GM21447 (cell line): ENCODE data around the gene PMM1.
"Not testable (repeated sequence)": the region's sequence is repeated elsewhere in the genome, so short reads cannot be mapped to it uniquely, and the experiment has no call there.

Experiments
- ATAC-seq: cut with Tn5 transposase; IDR thresholded peaks from one replicate; pipeline ENCODE4 v1.9.1; 2021; ENCODE audit not compliant: unreplicated experiment

Gene PMM1

DNA sequence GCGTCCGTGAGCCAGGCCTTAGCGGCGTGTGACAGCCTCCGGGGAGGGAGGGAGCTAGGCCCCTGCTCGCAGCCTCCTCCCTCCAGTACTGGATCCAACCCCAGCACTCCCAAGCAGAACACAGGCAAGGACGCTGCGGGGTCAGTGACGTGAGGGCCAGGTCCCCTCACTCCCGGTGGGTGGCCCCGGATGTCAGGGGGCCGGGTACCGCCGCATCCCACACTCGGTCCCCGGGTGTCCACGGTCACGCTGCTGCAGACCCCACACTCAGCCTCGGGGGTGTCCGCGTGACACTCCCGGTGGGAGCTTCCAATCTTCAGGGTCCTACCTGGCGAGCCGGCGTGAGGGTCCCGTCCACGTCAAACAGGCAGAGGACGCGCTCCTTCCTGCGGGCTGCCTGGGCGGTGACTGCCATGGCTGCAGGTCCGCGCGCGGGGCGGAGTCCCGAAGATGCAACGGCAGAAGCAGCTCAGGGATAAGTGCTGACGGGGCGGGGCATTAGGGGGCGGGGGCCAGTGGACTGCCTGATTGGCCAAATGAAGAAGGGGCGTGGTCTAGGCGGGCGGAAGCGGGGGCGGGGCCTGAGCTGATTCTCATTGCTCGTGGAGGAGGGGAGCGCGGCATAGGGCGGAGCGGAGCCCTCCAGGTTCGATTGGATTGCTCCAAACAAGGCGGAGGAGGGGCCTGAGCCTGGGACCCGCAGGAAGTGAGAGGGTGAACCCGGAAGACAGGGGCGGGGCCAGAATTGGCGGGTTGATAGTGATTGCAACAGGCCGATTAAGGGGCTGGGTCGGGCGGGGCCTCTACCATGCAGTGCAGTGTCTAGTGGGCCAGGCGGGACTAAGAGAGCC, at the start of gene PMM1:
Gene PMM1 (minus strand): TSS at position 450 of the 851 bp plus-strand sequence. CDS start 35 bp downstream, at position 415.
- peak; percentile 90 for ATAC-seq

DNA sequence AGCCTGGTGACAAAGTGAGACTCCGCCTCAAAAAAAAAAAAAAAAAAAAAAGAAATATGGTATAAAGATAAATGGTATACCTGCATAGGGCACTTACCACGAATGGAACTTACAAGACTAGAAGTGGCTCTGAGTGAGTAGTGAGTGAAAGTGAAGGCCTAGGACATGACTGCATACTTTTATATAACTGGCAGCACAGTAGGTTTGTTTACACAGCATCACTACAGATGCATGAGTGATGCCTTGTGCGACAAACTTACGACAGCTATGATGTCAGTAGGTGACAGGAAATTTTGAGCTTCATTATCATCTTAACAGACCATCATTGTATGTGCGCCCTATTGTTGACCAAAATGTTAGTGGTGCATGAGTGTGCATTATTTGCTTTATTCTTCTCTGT, 49.1 kb upstream of the PMM1 start:
- ATAC-seq = no peak

DNA sequence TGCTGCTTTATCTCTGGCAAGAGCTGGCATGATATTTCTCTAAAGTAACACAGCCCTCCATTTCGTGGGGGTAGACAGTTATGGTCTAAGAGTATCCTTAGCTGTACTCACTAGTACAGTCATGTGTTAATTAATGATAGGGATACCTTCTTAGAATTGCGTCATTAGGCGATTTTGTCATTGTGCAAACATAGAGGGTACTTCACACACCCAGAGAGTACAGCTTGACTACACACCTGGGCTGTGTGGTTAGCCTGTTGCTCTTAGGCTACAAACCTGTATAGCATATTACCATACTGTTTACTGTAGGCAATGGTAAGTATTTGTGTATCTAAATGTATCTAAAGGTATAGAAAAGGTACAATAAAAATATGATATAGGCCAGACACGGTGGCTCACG, 48.5 kb upstream of the PMM1 start:
- no peak for ATAC-seq

GRCh38 chr22:41637623-41638022, 48.0 kb upstream of the PMM1 start:
- ATAC-seq = not testable (repeated sequence)

DNA sequence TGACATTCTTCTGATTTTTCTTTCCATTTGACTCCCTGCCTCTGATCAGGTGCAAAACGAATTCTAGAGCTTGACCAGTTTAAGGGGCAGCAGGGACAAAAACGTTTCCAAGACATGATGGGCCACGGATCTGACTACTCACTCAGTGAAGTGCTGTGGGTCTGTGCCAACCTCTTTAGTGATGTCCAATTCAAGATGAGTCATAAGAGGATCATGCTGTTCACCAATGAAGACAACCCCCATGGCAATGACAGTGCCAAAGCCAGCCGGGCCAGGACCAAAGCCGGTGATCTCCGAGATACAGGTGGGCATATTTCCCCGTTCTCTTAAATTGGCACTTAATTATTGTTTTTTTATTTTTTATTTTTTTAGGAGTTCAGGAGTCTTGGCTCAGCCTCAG, 46.8 kb upstream of the PMM1 start:
- no peak for ATAC-seq

DNA sequence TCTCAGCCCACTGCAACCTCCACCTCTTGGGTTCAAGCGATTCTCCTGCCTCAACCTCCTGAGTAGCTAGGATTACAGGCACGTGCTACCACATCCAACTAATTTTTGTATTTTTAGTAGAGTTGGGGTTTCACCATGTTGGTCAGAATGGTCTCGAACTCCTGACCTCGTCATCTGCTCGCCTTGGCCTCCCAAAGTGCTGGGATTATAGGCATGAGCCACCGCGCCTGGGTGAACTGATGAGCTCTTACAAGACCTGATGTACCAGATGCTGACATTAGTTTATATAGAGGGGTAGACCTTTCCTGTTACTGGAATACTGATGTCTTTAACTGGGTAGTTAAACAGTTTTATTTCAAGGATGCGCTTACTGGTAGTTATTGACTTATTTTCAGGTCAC, 45.0 kb upstream of the PMM1 start:
- not testable (repeated sequence) for ATAC-seq

- not testable (repeated sequence) for ATAC-seq
These were observed 42.0 kb upstream of the PMM1 start for GRCh38 chr22:41631615-41632014.

- ATAC-seq = not testable (repeated sequence)
These were observed 41.5 kb upstream of the PMM1 start for GRCh38 chr22:41631115-41631514.

DNA sequence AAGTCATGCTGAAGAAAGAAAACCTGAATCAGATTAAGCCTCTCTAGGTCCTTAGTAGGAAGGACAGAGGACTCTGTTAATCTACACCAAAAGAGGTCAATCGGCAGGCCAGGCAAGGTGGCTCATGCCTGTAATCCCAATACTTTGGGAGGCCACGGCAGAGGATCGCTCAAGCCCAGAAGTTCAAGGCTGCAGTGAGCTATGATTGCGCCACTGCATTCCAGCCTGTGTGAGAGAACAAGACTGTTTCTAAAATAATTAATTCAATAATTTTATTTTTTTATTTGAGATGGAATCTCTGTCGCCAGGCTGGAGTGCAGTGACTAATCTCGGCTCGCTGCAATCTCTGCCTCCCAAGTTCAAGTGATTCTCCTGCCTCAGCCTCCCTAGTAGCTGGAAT, 35.9 kb upstream of the PMM1 start:
- no peak for ATAC-seq

- ATAC-seq = no peak
These were observed 32.2 kb upstream of the PMM1 start for GRCh38 chr22:41621911-41622179.

DNA sequence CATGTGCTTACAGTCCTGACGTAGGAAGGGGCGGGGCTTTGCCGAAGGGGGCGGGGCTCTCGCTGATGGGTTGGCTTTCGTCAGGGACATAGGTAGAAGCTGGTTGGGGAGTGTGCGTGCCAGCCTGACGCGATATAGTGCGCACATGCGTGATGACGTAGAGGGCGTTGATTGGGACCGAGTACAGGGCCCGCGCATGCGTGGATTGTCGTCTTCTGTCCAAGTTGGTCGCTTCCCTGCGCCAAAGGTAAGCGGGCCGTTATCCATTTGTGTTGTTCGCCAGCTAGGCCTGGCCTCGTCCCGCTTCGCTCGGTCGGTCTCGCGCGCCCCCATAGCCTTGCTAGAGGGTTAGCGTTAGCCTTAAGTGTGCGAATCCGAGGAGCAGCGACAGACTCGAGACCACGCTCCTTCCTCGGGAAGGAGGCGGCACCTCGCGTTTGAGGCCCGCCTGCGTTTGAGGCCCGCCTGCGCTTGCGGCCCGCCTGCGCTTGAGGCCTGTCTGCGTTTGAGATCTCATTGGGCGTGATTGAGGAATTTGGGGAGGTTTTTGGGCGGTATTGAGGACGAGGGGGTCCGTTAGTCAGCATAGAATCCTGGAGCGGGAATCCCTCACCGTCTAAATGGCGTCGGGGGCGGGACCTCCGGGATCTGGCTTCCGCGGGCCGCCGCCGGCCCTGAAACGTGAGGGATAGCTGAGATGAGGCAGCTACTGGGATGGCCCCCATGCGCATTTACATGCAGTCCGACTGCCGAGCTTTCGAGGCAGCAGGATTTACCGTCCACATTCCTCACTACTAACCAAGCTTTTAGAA, 31.7 kb upstream of the PMM1 start, which contains the start of gene XRCC6:
Gene XRCC6 (plus strand): TSS at position 197 of the 812 bp plus-strand sequence. CDS start 710 bp downstream, outside the sequence.
- peak; percentile 80 for ATAC-seq

GRCh38 chr22:41620589-41621098, 31.0 kb upstream of the PMM1 start, which contains the start of gene DESI1:
Gene DESI1, minus strand, starts transcription at chr22:41621043. Its CDS starts 204 bp downstream, at chr22:41620839.
- ATAC-seq = peak; percentile 18

DNA sequence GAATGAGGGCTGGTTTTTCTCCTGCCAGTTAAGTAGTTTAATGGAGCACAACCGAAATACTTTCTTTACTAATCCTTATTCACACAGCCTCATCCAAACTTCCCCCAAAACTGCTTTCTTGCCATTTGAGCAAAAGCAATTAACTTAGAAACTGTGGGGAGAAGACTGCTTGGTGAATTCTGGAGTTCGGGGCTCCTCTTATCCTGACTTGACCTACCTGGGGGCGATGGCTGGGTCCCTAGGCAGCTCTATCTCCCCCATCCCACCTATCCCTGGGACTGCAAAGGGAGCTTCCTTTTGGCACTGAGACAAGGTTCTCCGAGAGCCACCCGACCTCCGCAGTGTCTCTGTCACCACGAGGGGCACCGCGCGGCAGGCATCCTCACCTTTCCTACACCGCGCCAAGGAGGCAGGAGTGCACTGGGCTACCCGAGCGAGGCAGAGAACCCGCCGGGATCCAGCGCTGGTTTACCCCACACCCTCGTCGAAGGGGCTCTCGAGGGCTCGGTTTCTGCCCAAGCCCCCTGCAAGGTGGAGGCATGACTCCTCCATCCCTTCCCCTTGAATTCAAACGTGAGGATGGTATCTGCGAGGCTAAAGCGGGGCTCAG, 30.4 kb upstream of the PMM1 start:
- no peak for ATAC-seq

- no peak for ATAC-seq
These were observed 23.8 kb upstream of the PMM1 start for GRCh38 chr22:41613456-41613855.

DNA sequence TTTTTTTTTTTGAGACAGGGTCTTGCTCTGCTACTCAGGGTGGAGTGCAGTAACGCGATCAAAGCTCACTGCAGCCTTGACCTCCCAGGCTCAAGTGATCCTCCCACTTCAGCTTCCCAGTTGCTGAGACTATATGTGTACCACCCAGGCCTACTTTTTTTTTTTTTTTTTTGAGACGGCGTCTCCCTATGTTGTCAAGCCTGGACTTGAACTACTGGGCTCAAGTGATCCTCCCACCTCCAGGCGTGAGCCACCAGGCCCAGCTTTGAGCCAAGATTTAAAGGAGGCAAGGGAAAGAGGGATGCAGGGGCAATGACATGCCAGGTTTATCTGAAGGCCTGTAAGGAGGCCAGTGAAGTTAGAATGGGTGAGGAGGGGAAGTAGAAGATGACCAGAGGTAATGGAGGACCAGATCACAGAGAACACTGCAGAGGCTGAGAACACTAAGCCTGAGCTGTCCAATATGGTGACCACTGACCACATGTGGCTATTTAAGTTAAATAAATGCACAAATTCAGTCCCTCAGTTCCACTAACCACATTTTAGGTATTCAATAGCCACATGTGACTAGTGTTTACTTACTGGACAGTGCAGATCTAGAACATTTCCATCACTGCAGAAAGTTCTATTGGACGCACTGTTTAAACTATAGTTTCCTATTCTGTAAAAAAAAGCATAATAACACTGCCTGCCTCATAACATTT, 23.1 kb upstream of the PMM1 start:
- ATAC-seq = no peak

DNA sequence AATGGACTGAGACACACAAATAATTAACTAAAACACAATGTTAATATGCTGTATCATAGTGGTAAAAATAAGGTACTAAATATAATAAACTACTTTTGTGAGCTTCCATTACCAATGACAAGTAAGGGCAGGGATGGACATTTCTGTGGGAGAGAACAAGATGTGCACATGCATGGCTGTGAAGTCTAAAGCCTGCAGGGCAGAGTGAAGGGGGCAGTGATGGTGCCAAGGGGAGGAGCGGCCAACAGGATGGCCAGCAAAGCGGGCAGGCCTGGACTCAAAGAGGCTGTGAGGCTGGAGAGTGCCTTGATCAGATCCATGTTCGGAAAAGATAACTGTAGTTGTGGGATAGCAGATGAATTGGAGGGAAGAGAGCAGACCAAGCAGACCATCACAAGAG, 18.7 kb upstream of the PMM1 start:
- no peak for ATAC-seq

DNA sequence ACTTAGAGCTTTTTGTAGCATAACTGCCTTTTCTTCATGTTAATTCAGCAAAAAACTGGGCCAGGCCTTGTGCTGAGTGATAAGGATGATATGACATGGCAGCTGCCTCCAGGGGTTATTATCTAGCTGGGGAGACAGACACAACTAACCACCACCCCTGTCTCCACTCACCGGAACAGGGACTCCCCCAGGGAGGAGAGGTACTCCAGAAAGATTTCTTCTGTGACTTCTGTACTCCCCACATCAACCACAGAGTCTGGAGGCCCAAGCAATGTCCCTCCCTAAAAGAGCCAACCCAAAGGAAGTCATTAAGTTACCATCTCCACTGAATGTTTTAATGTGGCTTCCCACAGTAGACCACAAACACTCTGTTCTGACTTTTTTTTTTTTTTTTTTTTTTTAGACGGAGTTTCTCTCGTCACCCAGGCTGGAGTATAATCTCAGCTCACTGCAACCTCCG, 14.3 kb upstream of the PMM1 start:
- ATAC-seq = peak; percentile 85

DNA sequence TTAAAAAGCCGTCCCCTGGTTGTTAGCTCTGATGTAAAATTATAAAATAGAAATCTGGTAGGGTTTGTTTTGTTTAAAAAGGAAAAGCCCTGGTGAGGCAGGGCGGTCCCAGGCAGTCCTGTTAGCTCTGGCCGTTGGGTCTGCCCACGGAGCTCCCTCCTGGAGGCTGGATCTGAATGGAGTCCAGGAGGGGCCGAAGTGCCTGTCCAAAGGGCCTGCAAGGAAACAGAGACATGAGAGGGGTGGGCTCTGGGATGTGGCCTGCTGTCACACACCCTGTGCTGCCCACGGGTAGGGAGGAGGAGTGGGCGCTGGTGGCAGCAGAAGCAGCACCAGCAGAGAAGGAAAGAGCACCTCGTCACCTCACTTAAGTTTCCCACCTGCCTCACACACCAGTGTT, 11.3 kb upstream of the PMM1 start:
- no peak for ATAC-seq

GRCh38 chr22:41598891-41599635, 9.4 kb upstream of the PMM1 start:
- no peak for ATAC-seq

DNA sequence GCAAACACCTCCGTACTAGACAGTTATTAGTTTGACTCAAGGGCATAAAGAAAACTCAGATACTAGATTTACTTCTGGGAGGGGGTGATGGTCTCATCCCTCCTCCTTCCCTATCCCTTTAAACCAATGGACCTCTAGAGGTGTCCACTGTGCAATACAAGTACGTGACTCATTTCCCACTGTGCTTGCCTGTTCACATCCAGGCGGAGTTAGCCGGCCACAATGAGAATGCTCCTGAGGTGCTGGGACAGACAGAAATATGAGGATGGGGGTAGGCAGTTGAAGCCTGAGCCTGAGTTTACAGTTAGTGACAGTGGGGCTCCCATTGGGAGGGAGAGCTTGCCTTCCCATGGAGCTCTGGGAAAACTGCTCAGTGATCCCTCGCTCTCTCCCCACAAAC, 8.4 kb upstream of the PMM1 start:
- ATAC-seq = no peak
